Fibroblast of the conjunctiva (primary cell): ENCODE data around the gene SCAMP4.

Source experiments
- DNase-seq: peaks from one replicate; pipeline ENCODE4 v3.0.0-alpha.2; 2010; ENCODE audit warnings: low read depth

Gene SCAMP4

DNA sequence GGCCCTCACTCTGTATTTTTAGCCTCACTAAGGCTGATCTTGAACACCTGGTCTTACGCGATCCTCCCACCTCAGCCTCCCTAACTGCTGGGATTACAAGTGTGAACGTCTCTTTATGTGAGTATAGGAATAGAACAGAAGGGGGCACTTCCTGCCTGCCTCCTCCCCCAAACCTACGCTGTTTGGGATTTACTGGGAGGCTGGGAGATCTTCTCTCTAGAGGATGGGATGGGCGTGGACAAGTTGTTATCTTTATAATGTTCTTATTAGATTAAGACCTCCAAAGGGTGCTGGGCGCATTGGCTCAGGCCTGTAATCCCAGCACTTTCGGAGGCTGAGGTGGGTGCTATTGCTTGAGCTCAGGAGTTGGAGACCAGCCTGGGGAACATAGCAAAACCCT is 32.9 kb downstream of the SCAMP4 start:
- no peak for DNase-seq

DNA sequence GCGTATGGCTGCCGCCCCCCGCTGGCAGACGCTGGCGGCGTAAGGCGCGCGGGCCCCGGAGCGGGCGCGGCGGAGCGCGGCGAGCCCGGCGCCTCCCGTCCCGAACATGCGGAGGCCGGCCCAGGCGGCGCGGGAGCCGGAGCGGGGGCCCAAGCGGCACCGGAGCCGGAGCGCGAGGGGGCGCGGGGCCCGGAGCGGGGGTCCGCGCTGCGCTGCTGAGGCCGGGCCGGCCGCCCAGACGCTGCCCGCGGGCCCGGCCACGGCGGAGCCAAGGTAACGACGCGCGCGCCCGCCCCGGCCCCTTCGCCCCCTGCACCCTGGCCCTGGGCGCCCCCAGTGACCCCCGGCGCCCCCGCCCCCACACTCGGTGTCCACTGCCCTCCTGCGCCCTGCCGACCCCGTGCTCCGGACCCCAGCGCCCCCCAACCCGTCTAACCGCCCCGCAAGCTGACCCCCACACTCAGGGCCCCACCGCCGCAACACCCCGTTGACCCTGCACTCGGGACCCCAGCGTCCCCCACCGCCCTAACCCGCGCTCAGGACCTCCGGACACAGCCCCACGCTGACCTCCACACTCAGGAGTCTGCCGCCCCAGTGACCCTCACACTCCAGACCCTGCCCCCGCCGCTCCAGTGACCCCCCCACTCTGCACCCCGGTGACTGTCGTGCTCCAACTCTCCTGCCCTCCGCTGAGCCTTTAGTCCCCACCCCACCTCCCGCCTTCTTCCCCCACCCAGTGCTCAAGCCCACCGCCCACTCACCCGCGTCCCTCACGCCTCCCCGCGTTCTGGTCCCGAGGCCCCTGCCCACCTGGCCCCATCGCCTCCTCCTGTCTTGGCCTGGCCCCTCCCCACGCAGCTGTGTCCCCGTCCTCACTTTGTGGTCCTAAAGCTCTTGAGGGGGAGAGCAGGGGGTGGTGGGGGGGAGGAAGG is 36.2 kb downstream of the SCAMP4 start, which contains the start of gene CSNK1G2:
TSS of gene CSNK1G2 (plus strand) at position 27 of the 932 bp plus-strand sequence. CDS start 28,601 bp downstream, outside the sequence.
- no peak for DNase-seq

DNA sequence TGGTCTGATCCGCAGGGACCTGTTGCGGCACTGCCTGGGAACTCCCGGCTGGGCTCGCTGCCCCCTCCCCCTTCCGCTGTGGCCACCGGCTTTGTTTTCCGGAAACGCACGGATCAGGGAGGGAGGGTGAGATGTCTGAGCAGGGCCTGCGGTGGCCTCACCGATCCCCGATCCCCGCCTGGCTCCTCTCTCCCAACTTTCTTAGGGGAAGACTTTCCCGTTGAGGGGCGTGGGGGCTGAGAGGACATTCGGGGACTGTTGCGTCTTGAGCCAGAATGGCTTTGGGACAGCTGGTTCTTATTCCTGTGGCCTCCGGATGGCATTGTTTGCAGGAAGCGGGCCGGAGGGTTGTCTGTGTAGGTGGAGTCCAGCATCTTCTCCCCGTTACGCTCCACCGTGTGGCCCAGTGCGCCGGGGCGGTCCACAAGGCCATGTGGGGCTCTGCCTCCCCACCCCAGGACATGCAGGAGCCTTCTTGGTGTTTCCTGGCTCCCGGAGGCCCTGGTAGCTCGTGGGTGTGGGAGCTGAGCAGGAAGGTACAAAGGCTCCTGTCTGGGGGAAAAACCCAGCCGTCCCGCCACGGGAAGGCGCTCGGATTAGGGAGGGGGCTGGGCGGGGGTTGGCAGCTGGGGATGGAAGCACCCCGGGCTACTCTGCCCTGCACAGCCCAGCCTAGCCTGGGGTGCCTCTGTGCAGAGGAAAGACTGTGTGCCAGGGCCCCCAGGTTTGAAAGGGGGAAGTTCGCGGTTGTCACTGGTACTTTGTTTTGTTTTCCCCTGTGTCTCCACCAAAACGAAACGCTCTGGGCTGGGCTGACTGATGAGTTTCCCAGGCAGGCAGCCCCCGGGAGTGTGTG is 37.1 kb downstream of the SCAMP4 start:
- DNase-seq = no peak

DNA sequence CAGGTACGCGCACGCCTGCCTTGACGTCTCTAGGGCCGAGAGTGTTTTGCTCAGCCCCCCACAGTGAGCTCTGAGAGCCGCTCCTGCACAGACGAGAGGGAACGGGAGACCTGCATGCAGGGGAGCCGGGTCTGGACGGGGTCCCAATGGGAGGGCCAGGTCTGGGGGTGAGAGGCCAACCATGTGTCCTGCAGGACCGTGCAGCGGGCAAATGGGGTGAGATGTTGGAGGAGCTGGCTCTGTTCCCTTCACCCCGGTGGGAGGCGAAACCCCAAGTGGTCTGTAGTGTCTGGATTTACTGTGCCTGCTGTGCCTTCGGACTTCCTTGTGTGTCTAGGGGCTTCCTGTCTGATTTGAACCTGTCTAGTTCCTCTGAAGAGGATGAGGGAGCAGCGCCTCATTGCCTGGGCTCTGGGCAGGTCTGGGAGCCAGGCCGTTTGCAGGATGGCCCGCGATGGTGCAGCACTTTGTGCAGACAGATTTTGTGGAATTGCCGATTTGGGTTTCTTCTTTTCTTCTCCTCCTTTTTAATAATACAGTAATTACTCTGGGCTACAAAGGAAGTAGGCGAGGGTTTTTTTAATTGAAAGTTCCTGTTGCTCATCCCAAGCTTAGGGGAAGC is 37.8 kb downstream of the SCAMP4 start:
- no peak for DNase-seq

DNA sequence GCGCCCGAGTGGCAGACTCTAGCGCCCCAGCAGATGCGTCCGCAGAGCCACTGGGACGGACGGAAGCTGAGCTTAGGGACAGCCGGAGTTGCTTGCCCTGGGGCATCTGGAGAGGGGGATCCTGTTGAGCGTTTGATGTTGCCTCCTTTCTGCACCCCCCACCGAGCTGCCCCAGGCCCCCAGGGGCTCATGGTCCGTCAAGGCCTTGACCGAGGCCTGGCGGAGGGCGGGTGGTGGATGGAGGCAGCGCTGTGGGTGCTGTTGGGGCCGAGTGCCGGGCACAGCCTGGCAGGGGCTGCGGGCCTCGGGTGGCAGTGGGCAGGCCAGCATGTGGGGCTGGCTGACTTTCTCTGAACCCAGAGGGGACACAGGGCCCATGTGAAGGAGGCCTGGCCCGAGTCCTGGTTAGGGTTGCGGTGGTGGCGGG is 38.5 kb downstream of the SCAMP4 start:
- DNase-seq = no peak

DNA sequence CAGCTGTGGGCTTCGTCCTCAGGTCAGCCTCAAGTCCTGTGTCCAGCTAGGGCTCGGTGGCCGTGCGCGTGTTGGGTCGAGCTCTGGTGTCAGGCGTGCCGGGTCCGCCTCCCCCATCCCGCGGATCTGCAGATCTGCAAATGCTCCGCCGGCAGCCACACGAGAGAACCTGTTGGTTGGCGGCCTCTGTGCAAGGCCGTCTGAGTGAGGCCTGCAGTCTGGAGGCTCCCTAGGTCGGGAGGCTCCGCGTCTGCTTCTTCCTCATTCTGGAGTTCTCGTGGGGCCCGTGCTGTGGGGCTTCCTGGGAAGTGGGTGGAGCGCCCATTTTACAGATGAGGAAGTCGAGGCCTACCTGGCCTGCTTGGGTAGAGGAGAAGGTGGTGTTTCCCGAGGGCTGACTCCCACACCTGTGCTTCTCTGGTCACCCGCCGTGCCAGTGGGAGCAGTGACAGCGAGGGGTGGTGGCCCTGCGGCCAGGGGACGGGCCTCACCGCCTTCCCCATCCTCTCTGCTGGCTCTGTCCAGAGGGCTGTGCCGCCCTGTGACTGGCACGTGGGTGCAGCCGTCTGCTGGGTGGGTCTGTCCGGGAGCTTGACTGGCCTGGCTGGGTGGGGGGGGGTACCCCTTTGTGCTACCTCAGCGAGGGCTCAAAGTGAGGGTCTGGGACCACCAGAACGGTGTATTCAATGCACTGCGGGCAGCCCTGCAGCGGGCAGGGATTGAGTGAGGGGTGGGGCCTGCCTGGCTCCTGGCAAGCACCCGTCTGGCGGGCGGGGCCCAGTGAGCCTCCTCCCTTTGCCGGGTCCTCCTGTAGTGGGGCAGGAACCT is 39.1 kb downstream of the SCAMP4 start:
- DNase-seq = no peak

DNA sequence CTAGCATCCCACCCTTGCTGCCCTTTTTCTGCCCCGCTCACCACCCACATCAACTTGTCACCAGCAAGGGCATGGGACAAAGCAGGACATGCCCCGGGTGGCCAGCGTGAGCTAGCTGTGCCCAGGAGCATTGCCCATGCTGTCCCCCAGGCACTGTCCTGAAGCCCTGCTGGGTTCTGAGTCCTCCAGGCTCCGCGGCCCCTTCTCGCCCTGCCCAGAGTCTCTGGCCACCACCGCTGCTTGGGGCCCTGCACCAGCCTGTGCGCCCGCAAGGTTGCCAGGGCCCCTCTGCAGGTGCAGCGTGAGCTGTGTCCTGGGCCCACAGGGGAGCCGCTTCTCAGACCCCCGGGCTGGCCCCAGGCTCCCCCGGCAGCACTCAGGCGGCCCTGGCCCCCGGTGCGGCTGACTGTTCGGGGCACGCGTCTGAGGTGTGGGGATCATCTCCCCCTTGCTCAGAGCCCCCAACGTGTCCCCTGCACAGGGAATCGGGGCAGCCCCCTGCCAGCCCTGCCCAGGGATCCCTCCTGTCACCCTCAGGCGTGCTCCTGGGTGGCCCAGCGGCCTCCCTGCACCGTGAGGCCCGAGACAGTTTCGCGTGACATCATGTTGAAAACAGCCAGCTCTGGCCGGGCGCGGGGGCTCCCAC is 39.8 kb downstream of the SCAMP4 start:
- DNase-seq = no peak

DNA sequence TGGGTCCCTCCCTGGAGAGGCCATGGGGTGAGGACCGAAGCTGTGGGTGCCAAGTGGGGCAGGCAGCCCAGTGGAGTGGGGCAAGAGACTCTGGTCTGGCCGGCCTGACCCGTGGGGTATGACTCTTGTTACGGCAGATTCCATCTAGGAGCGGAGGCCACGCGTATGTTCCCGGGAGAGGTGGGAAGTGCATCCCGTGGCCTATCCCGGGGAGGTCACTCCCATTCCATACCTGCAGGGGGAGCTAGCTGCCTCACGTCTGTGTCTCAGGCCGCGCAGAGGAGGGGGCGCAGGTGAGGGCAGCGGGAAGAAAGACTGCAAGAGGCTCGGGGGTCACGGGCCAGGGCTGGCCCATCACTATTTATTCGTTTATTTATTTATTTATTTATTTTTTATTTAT is 40.7 kb downstream of the SCAMP4 start:
- DNase-seq = no peak

DNA sequence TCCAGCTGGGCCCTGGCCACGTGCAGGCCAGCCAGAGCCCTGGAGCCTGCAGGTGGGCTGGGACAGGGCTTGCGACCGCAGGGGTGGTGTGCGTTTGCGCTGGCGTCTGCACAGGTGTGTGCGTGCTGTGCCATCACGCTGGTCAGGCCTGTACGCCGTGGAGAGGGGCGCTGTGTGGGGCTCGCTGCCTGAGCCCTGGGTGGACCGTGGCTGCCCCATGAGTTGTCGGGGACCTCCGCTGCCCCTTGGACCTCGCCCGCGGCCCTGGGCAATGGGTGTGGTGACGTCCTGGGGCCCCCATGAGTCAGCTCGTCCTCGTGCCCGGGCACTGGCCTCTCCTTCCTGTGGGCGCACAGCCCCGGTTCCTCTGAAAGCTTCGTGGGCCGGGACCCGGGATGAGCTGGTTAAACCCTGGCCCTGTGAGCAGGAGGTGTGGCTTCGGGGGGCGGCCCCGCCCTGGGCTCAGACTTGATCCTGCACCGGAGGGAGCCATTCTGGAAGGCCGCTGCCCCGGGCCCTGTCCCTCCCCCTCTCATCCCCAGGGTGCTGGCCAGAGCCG is 42.5 kb downstream of the SCAMP4 start:
- DNase-seq = no peak

DNA sequence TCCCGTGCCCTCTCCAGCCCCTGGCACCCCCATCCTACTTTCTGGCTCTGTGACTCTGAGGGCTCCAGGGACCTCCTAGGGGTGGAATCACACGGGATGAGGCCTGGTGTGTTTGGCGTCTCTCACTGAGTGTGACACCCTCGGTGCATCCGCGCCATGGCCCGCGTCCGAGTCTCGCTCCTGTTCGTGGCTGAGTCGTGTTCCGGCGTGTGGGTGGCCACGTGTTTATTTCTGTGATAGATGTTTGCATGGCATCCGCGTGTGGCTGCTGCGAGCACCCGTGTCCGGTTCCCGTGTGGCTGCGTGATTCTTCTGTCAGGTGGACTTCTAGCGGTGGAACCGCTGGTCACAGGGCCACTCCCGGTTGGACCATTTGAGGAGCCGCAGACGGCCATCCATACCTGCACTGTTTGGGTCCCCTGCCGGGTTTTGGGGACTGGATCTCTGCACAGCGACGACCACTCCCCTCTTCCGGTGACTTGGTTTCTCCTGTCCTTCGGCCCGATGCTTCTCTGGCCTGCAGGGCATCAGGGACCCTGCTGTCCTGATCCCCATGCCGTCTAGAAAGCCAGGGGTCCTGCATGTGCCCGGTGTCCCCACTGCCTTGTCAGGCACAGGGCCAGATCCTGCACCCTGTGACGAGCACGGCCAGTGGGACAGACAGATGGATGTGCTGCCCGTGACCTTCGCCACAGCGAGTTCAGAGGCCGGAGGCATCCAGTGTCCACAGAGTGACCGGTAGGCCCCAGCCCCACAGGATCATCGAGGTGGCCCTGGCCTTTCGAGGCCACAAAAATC is 44.3 kb downstream of the SCAMP4 start:
- no peak for DNase-seq

DNA sequence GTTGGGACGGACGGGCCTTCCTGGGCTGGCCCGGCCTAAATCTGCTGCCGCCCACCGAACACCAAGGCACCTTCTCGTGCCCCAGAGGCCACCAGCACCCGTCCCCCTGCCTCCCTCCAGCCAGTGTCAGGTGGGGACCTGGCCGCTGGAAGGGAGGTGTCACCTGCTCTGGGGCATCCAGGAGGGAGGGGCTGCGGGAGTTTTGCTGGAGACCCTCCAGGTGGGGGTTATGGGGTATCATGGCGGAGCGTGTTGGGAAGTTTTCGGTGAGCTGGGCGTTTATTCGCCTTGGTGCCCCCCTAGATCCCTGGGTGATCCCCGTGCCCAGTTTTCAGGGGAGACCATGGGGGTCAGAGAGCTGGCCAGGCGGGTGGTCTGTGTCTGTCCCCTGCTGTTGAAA is 45.4 kb downstream of the SCAMP4 start:
- DNase-seq = no peak

DNA sequence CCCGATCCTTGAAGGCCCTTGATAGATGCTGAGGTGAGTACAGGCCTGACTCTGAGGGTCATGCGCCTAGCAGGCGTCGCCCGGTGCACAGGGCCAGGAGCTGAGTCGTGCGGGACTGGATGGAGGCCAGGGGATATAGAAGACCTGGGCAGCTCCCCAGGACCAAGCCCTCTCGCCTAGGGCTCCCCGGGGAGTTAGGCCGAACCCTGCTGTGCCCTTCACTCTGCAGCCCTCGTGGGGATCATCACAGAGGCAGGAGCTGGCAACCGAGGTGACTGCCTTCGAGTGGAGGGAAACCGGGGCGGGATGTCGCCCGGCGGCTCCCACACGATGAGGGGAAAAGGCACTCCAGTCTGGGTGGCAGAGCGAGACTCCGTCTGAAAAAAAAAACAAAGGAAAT is 47.4 kb downstream of the SCAMP4 start:
- DNase-seq = no peak

DNA sequence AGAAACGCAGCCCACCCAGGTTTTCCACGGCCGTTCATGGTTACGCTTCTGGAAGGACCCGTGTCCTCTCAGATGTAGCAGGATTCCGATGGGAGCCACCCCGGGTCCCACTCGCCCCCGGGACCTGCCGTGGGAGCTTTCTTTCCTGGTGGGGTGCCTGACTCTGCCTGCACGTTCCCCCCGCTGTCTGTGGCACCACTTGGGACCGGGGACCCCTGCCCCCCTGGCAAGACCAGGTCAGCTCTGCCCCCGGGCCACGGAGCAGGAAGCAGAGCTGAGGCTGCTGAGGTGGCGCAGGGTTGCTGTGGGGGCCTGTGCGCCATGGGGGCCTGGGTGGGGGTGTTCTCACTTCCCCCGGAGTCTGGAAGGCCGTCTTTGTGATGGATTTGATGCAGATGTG is 47.8 kb downstream of the SCAMP4 start:
- DNase-seq = no peak

DNA sequence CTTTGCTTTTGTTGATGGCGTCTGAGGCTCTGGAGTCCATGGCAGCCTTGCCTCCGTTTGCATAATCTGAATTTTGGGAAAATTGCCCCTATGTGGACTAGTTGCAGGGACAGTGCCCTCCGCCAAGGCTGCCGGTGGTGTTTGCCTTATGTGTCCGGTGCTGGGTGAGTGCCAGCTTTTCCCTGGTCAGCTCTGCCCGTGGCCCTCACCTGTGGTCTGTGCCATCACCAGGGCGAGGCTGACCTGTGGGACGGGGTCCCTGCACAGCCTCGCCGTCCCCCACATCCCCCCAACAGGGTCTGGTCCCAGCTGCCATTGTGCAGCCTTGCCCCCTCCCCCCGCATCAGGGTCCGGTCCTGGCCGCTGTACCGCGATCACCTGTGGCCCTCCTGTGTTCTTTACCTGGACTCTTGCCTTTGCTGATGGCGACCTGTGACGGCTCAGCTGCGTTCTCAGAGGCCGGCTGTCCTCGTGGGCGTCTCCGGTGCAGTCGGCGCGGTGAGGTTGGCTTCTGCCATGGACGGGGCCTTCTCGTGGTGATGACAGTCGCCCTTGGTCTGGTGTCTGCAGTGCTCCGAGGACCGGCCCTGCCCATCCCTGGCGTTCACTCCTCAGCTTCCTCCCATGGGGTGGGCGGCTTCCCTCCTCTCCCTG is 48.4 kb downstream of the SCAMP4 start:
- no peak for DNase-seq

DNA sequence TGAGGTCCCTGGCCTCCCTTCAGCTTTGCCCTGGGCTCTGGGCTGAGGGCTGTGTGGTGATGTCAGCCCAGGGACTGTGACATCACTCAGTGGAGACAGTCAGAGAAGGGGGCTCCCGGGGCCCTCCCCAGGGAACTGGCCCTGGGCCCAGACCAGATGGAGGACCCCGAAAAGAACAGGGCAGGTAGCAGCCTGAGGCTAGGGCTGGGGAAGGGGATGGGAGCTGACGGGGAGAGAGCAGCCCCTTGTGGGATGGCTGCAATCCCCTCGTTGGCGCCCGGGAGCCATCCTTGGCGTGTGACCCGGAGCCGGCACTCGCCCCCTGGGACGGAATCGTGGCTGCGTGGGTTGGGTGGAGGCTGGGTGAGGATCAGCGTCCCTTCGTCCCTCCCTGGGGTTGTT is 49.3 kb downstream of the SCAMP4 start:
- no peak for DNase-seq

DNA sequence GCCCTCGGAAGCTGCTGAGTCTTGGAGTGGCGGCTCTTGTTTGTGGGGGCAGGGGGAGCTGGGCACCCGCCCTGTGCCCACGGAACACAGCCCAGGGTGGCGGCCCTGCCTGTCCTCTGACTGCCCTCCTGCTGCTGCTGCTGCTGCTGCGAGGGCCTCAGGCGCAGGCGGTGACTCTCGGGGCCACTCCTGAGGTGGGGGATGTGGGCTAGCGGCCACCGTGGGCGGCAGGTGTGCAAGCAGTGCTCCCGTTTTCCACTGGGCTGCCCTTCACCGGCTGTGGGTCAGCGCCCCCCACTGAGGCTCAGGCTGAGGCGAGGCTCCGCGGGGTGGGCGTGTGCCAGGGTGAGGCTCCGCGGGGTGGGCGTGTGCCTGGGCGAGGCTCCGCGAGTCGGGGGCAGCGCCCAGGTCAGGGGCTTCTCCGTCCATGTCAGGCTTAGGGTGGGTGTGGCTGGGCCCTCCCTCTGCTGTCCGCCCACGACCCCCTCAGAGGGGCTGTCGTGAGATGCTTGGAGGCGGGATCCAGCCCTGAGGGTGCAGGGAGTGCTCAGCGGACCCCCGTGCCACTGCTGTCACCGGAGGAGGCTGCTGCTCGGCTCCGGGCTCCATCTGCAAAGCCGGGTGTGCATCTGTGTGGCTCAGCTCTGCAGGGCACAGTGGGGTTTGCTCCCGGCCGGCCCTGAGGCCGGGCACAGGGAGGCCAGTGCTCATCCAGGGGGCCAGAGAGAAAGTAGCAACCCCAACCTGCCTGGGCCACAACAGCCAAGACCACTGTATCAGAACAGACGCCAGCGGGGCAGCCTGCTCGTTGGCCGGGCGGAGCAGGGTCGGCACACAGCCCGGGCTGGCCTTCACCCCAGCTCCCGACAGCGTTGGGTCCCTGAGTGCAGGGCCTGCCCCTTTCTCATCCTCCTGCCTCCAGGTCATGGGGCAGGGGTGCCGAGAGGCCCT is 50.2 kb downstream of the SCAMP4 start:
- DNase-seq = no peak

DNA sequence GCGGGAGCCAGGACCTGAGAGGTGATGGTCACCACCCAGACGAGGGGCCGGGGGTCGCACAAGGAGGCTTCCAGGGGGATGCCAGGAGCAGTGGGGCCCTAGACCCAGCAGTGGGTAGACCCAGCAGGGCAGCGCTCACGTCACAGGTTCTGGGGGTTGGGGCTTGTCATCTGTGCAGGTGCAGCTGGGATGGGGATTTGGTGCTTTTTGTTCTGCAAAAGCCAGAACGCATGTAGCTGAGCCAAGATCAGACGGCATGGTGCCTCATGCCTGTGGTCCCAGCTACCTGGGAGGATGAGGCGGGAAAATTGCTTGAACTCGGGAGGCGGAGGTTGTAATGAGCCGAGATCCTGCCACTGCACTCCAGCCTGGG is 50.9 kb downstream of the SCAMP4 start:
- DNase-seq = no peak

DNA sequence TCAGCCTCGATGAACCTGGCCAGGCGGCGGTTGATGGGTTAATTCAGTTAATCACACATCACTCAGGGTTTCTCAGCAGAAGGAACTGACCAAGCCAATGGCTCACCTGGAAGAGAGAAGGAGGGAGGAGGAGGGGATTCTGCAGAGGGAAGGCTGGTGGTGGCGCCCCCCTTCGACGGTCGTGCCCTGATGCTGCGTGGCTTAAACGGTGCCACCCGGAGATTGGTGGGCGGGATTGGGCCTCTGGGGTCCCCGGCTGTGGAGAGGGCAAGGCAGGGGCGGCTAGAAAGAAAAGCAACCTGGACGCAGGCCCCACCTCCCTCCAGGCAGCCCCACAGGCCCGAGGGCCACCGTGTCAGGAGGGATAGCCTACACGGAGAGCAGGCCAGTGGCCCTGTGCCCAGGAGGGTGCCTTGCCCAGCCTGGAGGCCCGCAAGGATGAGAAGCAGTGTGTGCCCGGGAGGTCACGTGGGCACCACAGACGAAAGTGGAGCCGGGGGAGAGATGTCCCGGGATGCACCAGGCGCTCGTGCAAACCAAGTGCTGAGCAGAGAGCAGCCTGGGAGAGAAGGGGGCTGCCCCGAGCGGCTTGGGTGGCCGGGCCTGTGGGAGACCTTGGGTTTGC is 51.8 kb downstream of the SCAMP4 start:
- no peak for DNase-seq
